GM21737 (cell line): ENCODE results near the gene GART.
"Not testable (repeated sequence)": the region's sequence is repeated elsewhere in the genome, so short reads cannot be mapped to it uniquely, and the experiment has no call there.

Experiments used
- ATAC-seq: cut with Tn5 transposase; IDR thresholded peaks from one replicate; pipeline ENCODE4 v1.9.1; 2021; ENCODE audit warnings: mild to moderate bottlenecking, moderate library complexity; ENCODE audit not compliant: unreplicated experiment

GART gene

GRCh38 chr21:33473344-33473743 is 68.6 kb downstream of the GART start:
- no peak for ATAC-seq

GRCh38 chr21:33470701-33471100 is 71.2 kb downstream of the GART start:
- ATAC-seq, result no peak

GRCh38 chr21:33469183-33469582 is 72.7 kb downstream of the GART start:
- not testable (repeated sequence) for ATAC-seq

- ATAC-seq, result no peak
These were observed 80.2 kb downstream of the GART start for GRCh38 chr21:33461538-33462250.

GRCh38 chr21:33458861-33459260 is 83.1 kb downstream of the GART start:
- ATAC-seq, result no peak

GRCh38 chr21:33455686-33456446 is 86.1 kb downstream of the GART start:
- ATAC-seq, result no peak
